Stimulated activated CD4-positive, alpha-beta T cell treated with anti-CD3 and anti-CD28 coated beads, Interleukin-12 subunit alpha, Interleukin-12 subunit beta, amount 100 ng/mL, for 24 hours (primary cell): ENCODE measurements around the gene HMGB1.

Experiments
- DNase-seq, 2 experiments: peaks; one replicate each; pipeline ENCODE4 v3.0.0-alpha.2; 2020; ENCODE audit warnings: low read depth in 2 of 2

Gene HMGB1

GRCh38 chr13:30465593-30466357 lies at the start of gene HMGB1:
Gene HMGB1 (minus strand): TSS chr13:30465936. CDS start chr13:30463680, 2,256 bp downstream.
- DNase-seq: peak; percentile 94 to 96

GRCh38 chr13:30510811-30511371 lies 45.2 kb upstream of the HMGB1 start:
- DNase-seq: no peak

- DNase-seq: no peak
Observed at GRCh38 chr13:30510091-30510490, 44.4 kb upstream of the HMGB1 start.

- DNase-seq: no peak
Observed at GRCh38 chr13:30509254-30510050, 43.7 kb upstream of the HMGB1 start.

- DNase-seq: no peak
Observed at GRCh38 chr13:30504081-30504480, 38.3 kb upstream of the HMGB1 start.

- no peak for DNase-seq
Observed at GRCh38 chr13:30502237-30502636, 36.5 kb upstream of the HMGB1 start.

- no peak for DNase-seq
Observed at GRCh38 chr13:30499338-30499737, 33.6 kb upstream of the HMGB1 start.

GRCh38 chr13:30496147-30496546 lies 30.4 kb upstream of the HMGB1 start:
- no peak for DNase-seq

GRCh38 chr13:30495746-30496145 lies 30.0 kb upstream of the HMGB1 start:
- DNase-seq: no peak

GRCh38 chr13:30493658-30494381 lies 28.1 kb upstream of the HMGB1 start:
- DNase-seq: no peak

GRCh38 chr13:30487075-30487470 lies 21.3 kb upstream of the HMGB1 start:
- no peak for DNase-seq

- no peak for DNase-seq
Observed at GRCh38 chr13:30486230-30487074, 20.7 kb upstream of the HMGB1 start.

GRCh38 chr13:30481241-30481760 lies 15.6 kb upstream of the HMGB1 start:
- DNase-seq: no peak

- DNase-seq: no peak
Observed at GRCh38 chr13:30480292-30480950, 14.7 kb upstream of the HMGB1 start.

GRCh38 chr13:30479883-30480219 lies 14.1 kb upstream of the HMGB1 start:
- no peak for DNase-seq

- DNase-seq: no peak
Observed at GRCh38 chr13:30479154-30479882, 13.6 kb upstream of the HMGB1 start.

- no peak for DNase-seq
Observed at GRCh38 chr13:30477346-30478195, 11.8 kb upstream of the HMGB1 start.

- no peak for DNase-seq
Observed at GRCh38 chr13:30473675-30474074, 7.9 kb upstream of the HMGB1 start.

GRCh38 chr13:30466841-30467252 lies 1.1 kb upstream of the HMGB1 start:
- DNase-seq: no peak
